ENCODE results near the gene KIAA2012. TPM values are rescaled to one million over a fixed set of nuclear protein-coding genes. Genes with fewer than 3 reads are reported as not detected.

The KIAA2012 gene
- total RNA-seq, 1 donor from 2014 or later, result not detected

GRCh38 chr2:202165945-202166344 lies 92.9 kb downstream of the KIAA2012 start:
- no peak for DNase-seq (ENCODE audit: low spot score)
- intact Hi-C loops (cut with DNase I), result no loop called here

GRCh38 chr2:202169131-202169530 lies 96.1 kb downstream of the KIAA2012 start:
- DNase-seq (ENCODE audit: low spot score), result no peak
- intact Hi-C loops (cut with DNase I), result no loop called here

DNA sequence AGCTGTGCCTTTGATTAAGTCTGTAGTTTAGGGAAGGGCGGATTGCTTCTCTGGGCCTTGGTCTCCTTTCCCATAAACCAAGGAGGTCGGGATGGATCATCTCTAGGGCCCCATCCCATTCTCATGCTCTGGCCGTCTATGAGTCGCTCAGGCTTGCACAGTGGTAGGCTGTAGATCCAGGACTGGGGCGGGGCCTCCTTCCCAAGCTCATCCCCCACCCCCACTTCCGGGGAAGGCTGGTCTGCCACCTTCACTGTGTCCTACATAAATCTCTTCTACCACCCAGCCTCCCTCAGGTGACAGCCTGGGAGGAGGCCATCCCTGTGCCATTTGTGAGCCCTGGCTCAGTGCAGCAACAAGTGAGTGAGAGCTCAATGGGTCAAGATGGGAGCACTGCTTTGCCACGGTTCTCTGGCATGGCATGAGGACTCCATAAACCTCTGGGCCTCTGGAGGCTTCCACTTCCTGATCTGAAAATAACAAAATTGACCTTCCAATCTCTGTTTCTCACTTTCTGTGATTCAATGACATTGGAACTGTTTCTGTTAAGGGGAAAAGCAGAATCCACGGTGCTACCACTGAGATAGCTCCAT lies 96.9 kb downstream of the KIAA2012 start:
- intact Hi-C loops (cut with DNase I), result loop anchor here (5.0 kb wide), 1 partner anchor 58 kb away; no protein-coding TSS in a partner anchor
- DNase-seq (ENCODE audit: low spot score), result no peak

DNA sequence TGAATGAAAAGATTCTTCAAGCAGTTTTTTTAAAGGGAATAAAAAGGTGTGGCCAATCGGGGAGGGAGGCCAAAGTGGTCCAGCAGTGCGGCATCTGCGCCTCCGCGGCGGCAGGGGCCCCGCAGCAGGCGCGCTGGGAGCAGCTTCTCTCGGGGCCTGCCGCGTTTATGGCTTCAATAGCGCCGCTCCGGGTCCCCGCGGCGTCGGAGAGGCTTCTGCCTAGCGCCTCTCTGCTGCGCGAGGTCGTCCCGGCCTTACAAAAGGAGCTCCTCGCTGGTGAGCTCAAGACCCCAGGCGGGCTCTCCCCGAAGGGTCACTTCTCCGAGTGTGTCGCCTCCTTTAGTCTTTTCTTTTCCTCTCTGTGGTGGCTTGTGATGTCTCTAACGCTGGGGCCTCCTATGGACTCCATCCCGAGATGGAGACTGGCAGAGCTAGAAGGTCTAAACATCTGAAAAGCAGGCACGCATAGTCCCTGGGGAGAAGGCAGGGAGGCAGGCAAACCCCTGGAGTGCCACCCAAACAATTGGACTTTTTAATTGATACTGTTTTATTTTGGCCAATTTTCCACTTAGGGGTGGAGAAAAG lies 98.3 kb downstream of the KIAA2012 start:
- no peak for DNase-seq (ENCODE audit: low spot score)
- intact Hi-C loops (cut with DNase I), result loop anchor here (5.0 kb wide), 1 partner anchor 59 kb away; no protein-coding TSS in a partner anchor

- intact Hi-C loops (cut with DNase I), result loop anchor here (5.0 kb wide), 1 partner anchor 60 kb away; no protein-coding TSS in a partner anchor
- no peak for DNase-seq (ENCODE audit: low spot score)
These were observed 99.6 kb downstream of the KIAA2012 start for GRCh38 chr2:202172439-202173211.

- intact Hi-C loops (cut with DNase I), result loop anchor here (2.0 to 5.0 kb wide), 2 partner anchors 141 to 318 kb away; no protein-coding TSS in a partner anchor
- DNase-seq (ENCODE audit: low spot score), result no peak
These were observed 105.4 kb downstream of the KIAA2012 start for GRCh38 chr2:202178346-202178958.

GRCh38 chr2:202184557-202184956 lies 111.5 kb downstream of the KIAA2012 start:
- DNase-seq (ENCODE audit: low spot score), result no peak
- intact Hi-C loops (cut with DNase I), result no loop called here

DNA sequence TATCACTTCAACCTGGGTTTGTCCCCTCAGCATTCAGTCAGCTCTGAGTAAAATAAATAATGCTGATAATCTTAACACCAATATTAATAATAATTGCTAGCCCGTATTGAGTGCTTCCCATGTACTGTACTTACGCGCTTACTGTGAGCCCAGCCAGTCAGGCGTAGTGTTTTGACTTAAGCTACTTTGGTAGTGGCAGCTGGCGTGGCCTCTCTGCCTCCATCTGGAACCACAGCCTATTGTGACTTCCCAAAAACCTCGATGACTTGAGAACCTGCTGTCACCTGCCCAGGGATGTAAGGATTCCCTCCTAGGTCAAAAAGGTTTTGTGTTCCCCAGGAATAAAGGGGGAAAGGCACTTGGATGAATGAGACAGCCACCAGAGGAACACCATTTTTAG lies 112.1 kb downstream of the KIAA2012 start:
- no peak for DNase-seq (ENCODE audit: low spot score)
- intact Hi-C loops (cut with DNase I), result no loop called here

- intact Hi-C loops (cut with DNase I), result no loop called here
- DNase-seq (ENCODE audit: low spot score), result no peak
These were observed 113.7 kb downstream of the KIAA2012 start for GRCh38 chr2:202186641-202187202.

DNA sequence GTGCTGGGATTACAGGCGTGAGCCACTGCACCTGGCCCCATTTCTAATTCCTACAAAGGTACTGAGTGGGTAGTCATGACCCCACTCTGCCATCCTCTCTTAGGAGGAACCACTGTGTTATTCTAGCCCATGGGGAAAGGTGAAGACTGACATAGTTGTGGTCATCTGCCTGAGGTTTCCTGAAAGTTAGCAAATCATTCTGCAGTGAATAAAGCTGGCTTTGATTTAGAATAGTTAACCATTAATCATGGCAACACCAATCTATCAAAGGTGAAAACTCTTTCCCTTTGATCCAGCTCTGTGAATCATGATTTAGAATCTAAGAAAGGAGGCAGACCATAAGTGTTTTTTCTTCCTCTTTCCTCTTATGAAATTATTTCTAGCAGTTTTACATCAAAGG lies 114.5 kb downstream of the KIAA2012 start:
- intact Hi-C loops (cut with DNase I), result no loop called here
- DNase-seq (ENCODE audit: low spot score), result no peak

GRCh38 chr2:202193305-202193704 lies 120.2 kb downstream of the KIAA2012 start:
- no peak for DNase-seq (ENCODE audit: low spot score)
- intact Hi-C loops (cut with DNase I), result no loop called here

GRCh38 chr2:202193881-202194353 lies 120.9 kb downstream of the KIAA2012 start:
- DNase-seq (ENCODE audit: low spot score), result no peak

DNA sequence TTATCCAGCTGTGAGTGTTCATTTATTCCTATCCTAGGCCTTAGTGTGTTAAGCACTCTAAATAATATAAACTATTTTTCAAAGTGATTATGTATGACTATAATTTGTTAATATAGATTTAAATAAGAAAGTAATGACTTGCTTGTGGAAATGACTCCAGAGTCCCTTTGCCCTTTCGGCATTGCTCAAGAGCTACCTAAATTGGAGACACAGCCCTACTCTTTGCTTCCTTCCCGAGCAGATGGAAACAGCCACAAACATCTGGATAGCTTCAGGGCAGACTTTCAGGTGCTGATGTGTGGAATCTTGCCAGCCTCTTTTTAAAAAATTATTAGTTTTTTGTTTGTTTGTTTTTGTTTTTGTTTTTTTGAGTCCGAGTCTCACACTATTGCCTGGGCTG lies 121.4 kb downstream of the KIAA2012 start:
- intact Hi-C loops (cut with DNase I), result no loop called here
- no peak for DNase-seq (ENCODE audit: low spot score)

More at GRCh38 chr2:202193881-202194353, 120.9 kb downstream of the KIAA2012 start:
- intact Hi-C loops (cut with DNase I), result no loop called here

- intact Hi-C loops (cut with DNase I), result no loop called here
- DNase-seq (ENCODE audit: low spot score), result no peak
These were observed 123.7 kb downstream of the KIAA2012 start for GRCh38 chr2:202196727-202197126.

DNA sequence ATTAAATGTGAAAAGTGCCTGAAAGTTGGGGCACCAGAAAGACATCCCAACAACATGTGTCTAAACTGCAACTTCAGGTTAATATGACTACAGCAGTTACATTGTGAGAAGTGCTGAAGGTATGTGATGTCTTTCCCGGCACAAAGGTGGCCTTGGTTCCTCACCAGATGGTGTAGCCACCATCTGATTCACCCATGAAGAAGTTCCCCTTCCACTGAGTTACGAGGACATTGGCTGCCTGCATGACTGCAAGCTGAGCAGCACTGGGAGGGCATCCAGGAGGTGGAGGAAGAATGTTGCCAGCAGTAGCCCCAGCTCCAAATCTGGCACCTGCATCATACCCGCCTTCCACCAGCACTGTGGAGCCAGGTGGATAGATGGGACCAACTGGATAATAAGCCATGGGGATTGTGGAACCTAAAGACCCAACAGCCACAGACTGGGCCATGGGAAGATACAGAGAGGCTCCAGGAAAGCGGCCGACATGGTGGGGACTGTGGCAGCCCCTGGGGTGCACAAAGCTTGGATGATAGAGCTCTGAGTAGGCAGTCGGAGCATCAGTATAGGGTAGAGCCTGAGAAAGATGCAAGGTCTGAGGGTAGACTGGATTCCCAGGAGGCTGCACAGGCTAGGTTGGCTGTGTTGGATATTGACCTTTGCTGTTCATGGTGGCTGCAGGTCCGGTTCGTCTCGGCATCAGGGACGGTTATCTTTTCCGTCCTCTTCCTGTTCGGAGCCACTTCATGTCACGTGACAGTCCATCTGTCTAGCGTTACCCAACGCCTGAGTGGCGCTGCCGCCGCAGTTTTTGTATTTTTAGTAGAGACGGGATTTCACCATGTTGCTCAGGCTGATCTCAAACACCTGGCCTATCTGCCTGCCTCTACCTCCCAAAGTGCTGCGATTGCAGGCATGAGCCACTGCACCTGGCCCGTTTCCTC lies 128.4 kb downstream of the KIAA2012 start:
- intact Hi-C loops (cut with DNase I), result no loop called here
- DNase-seq (ENCODE audit: low spot score), result no peak

DNA sequence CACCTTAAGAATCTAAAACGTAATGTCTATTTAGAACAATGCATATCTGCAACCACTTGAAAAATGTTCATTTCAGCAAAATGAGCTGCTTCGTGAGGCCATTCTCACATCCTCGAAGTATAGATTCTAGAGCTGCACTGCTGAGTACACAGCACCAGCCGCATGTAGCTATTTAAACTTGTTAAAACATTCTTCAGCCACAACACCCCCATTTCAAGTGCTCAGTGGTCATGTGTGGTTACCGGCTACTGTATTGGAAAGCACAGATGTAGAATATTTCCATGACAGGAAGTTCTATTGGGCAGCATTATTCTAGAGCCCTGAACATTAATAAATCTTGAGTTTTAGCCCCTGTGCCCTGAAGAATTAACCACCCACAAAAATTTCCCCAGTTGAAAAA lies 130.3 kb downstream of the KIAA2012 start:
- intact Hi-C loops (cut with DNase I), result no loop called here
- no peak for DNase-seq (ENCODE audit: low spot score)

- DNase-seq (ENCODE audit: low spot score), result no peak
- intact Hi-C loops (cut with DNase I), result no loop called here
These were observed 131.8 kb downstream of the KIAA2012 start for GRCh38 chr2:202204855-202205254.

DNA sequence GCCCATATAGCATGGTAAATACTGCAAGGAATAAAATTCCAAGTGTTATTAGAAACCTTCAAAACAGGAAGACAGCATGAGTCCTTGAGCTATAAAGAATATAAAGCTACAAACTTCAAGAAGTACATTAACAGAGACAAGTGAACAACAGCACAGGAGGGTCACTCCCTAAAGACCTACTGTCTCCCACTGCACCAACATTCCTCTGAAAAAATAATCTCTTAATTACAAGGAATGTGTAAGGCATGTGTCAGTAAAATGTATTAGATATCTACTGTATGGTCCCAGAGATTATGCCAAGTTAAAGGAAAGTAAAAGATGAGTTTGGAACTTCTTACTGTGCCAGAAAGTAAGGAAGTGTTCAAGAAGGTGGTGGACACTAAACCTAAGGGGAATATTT lies 135.5 kb downstream of the KIAA2012 start:
- intact Hi-C loops (cut with DNase I), result no loop called here
- DNase-seq (ENCODE audit: low spot score), result no peak

GRCh38 chr2:202215179-202215578 lies 142.1 kb downstream of the KIAA2012 start:
- intact Hi-C loops (cut with DNase I), result no loop called here
- DNase-seq (ENCODE audit: low spot score), result no peak

Data from cardiac septum (tissue), 1 donor.